OCI-LY3 (cell line): ENCODE measurements around the gene GJB2.

Source experiments
- EZH2phosphoT487 ChIP-seq: fragments of 200-600 bp; shearing (Covaris generic); IDR thresholded peaks from 2 replicates; pipeline ENCODE4 v1.6.1; 2018; ENCODE audit warnings: antibody characterized with exemption, mixed run types, low read depth
- TF ChIP-seq, protein P1 (sequence below): fragments of 200-600, 300-600 bp; sonication (generic); IDR thresholded peaks from 2 replicates; pipeline ENCODE4 v1.5.1; 2014; ENCODE audit warnings: antibody characterized with exemption, low read length, low read depth

DNA sequence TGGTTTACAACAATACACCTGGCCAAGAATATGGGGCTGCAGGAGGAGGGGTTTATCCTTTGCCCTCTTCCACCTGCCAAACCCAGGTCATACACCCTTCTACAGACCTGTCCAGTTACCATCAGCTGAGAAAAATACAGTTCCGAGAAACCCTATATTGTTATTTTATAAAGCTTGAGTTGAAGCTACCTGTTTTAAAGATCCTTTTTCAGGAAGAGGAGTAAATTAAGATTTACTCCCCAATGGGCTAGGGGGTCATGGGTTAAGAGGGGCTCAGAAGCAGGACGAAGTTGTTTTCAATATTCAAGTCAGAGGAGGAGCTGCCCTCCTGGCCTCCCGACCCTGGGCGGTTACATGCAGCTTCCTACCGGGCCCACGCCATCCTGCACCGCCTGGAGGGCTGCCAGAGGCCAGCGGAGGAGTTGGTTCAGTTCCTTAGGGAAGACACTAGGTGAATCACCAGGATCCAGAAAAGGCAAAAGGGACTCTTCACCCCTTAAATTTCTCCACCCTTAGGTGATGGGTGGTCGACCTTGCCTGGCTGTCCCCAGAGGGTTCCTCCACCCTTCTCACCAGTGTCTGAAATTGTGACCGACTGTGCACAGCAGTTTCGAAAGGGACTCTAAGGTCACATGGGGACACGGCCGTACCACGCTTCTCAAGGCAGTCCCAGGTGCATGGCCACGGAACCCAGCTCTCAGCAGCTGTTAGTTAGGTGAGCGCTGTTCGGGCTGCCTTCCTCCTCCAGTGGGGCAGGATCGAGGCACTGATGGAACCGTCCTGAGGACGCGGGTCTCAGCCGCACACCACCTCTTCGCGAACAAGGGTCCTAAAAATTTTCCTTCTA lies 1.2 kb downstream of the GJB2 start:
- TF ChIP-seq, protein P1, sequence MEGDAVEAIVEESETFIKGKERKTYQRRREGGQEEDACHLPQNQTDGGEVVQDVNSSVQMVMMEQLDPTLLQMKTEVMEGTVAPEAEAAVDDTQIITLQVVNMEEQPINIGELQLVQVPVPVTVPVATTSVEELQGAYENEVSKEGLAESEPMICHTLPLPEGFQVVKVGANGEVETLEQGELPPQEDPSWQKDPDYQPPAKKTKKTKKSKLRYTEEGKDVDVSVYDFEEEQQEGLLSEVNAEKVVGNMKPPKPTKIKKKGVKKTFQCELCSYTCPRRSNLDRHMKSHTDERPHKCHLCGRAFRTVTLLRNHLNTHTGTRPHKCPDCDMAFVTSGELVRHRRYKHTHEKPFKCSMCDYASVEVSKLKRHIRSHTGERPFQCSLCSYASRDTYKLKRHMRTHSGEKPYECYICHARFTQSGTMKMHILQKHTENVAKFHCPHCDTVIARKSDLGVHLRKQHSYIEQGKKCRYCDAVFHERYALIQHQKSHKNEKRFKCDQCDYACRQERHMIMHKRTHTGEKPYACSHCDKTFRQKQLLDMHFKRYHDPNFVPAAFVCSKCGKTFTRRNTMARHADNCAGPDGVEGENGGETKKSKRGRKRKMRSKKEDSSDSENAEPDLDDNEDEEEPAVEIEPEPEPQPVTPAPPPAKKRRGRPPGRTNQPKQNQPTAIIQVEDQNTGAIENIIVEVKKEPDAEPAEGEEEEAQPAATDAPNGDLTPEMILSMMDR, result no peak
- no peak for TF ChIP-seq EZH2phosphoT487
